ENCODE measurements around the gene PRKAA2. TPM values are rescaled to one million over a fixed set of nuclear protein-coding genes. Genes with fewer than 3 reads are reported as not detected.

The PRKAA2 gene
- total and polyA plus RNA-seq, 2 of the 13 experiments (the other 11 are each of a cell fraction or from before 2014, with no cell fraction given): 6.0 to 7.5 TPM

DNA sequence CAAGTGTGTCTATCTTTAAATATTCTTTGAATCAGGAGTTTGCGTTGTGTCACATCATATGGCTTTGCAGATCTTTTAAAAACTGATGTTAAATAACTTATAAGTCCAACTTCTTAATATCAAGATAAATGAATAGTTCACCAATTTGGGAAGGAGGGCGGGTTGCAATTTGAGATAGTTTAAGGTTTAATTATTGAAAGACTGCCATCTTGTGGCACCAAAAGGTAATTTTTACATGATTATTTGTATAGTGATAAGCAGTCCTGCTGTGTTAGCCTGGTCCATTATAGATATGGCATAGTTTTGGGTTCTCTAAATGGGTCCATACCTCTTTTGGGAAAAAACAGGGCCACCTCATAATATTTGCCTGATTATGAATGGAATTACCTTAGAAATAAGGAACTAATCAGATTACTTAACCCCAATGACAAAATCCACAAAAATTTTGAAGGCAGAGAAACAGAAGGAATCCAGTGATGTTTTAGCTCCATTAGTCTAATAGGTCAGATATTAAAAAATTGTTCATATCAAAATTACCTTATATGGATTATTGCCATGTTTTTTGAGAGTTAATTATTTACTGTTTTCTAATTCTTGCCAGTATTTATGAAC, 64.3 kb downstream of the PRKAA2 start:
- ChIA-PET POLR2A (no interaction called here), CTCF (ENCODE audit: low intra/inter-chr PET ratio, low total read pairs) (interaction anchor here (0.8 to 1.2 kb wide), 3 partner anchors 65 to 124 kb away, joined by 3 to 5 read pairs (median 3); partner anchors contain the start of gene PRKAA2)
- DNase-seq (ENCODE audit: low spot score) (peak; percentile 56), FAIRE-seq (no peak), ATAC-seq (peak; percentile 76)
- no peaks in the 10 kb centered on the region for H3K9me3 ChIP-seq (ENCODE audit: low read length)
- in situ Hi-C loops (cut with HindIII; ENCODE audit: extremely low pct_ligation_motif_present, low pct_unique_long_range_greater_than_20kb): loop anchor here (10.0 kb wide), 1 partner anchor 1425 kb away; no protein-coding TSS in a partner anchor
- no peak overlapping the region for H3K9ac ChIP-seq (ENCODE audit: insufficient read depth, low read depth, low read length)
- BruUV-seq (replicated peaks): TSS peak; percentile 20
- no peaks in the 10 kb centered on the region for H3K4me1 ChIP-seq (ENCODE audit: insufficient read depth, low read length)
- intact Hi-C loops (cut with micrococcal nuclease; ENCODE audit: unreplicated experiment): loop anchor here (2.0 to 5.0 kb wide), 2 partner anchors 122 to 849 kb away; no protein-coding TSS in a partner anchor
- H3K27me3 ChIP-seq (ENCODE audit: control insufficient read depth in 1 of 2, insufficient read depth in 2 of 2, low read length in 2 of 2): no peaks in the 10 kb centered on the region
- no peaks in the 10 kb centered on the region for H4K20me1 ChIP-seq (ENCODE audit: insufficient read depth, low read length)
- H2AFZ ChIP-seq (ENCODE audit: low read length): no peak overlapping the region
- 45% methylated on average over 2 of the region's 2 CpGs for WGBS (ENCODE audit: low lambda C conversion rate)
- peaks cover 4 to 28% of the 10 kb centered on the region in 2 experiments for H3K36me3 ChIP-seq (replicated peaks in 1 of 2; ENCODE audit: control insufficient read depth in 1 of 2, insufficient read depth in 2 of 2, low read length in 2 of 2)
- no peak overlapping the region for H3K4me2 ChIP-seq (ENCODE audit: low read depth, low read length)
- H3K79me2 ChIP-seq (ENCODE audit: insufficient read depth, low read length): no peaks in the 10 kb centered on the region
- no peak overlapping the region for H3K27ac ChIP-seq (ENCODE audit: extremely low read length, insufficient read depth, low read length)
- no peak overlapping the region for H3K4me3 ChIP-seq (replicated peaks in 1 of 3; ENCODE audit: insufficient read depth in 1 of 3, low read depth in 2 of 3, low read length in 3 of 3)
- 0 out of 2 replicates have a peak, but pooled peaks have one; percentile 37 for TF ChIP-seq MIXL1 (CRISPR knock-in tag; IDR thresholded peaks at IDR 0.05)
- TF ChIP-seq, protein P1, sequence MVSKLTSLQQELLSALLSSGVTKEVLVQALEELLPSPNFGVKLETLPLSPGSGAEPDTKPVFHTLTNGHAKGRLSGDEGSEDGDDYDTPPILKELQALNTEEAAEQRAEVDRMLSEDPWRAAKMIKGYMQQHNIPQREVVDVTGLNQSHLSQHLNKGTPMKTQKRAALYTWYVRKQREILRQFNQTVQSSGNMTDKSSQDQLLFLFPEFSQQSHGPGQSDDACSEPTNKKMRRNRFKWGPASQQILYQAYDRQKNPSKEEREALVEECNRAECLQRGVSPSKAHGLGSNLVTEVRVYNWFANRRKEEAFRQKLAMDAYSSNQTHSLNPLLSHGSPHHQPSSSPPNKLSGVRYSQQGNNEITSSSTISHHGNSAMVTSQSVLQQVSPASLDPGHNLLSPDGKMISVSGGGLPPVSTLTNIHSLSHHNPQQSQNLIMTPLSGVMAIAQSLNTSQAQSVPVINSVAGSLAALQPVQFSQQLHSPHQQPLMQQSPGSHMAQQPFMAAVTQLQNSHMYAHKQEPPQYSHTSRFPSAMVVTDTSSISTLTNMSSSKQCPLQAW (CRISPR knock-in tag; IDR thresholded peaks at IDR 0.05): no peak
- TF ChIP-seq ZNF17 (CRISPR knock-in tag; IDR thresholded peaks at IDR 0.05): no peak
- TF ChIP-seq STAG1 (CRISPR knock-in tag; IDR thresholded peaks at IDR 0.05): peak; percentile 72
- TF ChIP-seq SMC3 (IDR thresholded peaks at IDR 0.05; ENCODE audit: low read length): peak; percentile 46; the same call in 1 of the 2 replicates
- no peak for TF ChIP-seq ZNF234 (CRISPR knock-in tag; conservative IDR thresholded peaks at IDR 0.05)
- TF ChIP-seq AKAP8 (CRISPR knock-in tag; IDR thresholded peaks at IDR 0.05): no peak
- peak; percentile 28; the same call in 1 of the 2 replicates for TF ChIP-seq RAD21 (CRISPR knock-in tag; IDR thresholded peaks at IDR 0.05)
- TF ChIP-seq GATAD2A (CRISPR knock-in tag; IDR thresholded peaks at IDR 0.05): no peak
- TF ChIP-seq, protein P2, sequence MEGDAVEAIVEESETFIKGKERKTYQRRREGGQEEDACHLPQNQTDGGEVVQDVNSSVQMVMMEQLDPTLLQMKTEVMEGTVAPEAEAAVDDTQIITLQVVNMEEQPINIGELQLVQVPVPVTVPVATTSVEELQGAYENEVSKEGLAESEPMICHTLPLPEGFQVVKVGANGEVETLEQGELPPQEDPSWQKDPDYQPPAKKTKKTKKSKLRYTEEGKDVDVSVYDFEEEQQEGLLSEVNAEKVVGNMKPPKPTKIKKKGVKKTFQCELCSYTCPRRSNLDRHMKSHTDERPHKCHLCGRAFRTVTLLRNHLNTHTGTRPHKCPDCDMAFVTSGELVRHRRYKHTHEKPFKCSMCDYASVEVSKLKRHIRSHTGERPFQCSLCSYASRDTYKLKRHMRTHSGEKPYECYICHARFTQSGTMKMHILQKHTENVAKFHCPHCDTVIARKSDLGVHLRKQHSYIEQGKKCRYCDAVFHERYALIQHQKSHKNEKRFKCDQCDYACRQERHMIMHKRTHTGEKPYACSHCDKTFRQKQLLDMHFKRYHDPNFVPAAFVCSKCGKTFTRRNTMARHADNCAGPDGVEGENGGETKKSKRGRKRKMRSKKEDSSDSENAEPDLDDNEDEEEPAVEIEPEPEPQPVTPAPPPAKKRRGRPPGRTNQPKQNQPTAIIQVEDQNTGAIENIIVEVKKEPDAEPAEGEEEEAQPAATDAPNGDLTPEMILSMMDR (CRISPR knock-in tag; IDR thresholded peaks at IDR 0.05): peak; percentile 65
- no peak for TF ChIP-seq RFX3 (CRISPR knock-in tag; IDR thresholded peaks at IDR 0.05)
- no peak for TF ChIP-seq ZNF441 (CRISPR knock-in tag; IDR thresholded peaks at IDR 0.05; ENCODE audit: borderline replicate concordance)
- no peak for TF ChIP-seq XBP1 (CRISPR knock-in tag; IDR thresholded peaks at IDR 0.05)
- TF ChIP-seq, protein P3, sequence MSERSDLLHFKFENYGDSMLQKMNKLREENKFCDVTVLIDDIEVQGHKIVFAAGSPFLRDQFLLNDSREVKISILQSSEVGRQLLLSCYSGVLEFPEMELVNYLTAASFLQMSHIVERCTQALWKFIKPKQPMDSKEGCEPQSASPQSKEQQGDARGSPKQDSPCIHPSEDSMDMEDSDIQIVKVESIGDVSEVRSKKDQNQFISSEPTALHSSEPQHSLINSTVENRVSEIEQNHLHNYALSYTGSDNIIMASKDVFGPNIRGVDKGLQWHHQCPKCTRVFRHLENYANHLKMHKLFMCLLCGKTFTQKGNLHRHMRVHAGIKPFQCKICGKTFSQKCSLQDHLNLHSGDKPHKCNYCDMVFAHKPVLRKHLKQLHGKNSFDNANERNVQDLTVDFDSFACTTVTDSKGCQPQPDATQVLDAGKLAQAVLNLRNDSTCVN (CRISPR knock-in tag; IDR thresholded peaks at IDR 0.05; ENCODE audit: borderline replicate concordance): no peak
- no peak for TF ChIP-seq RBM22 (optimal IDR thresholded peaks at IDR 0.05; ENCODE audit: low read length)
- 0 out of 2 replicates have a peak, but pooled peaks have one; percentile 31 for TF ChIP-seq GFI1 (CRISPR knock-in tag; IDR thresholded peaks at IDR 0.05; ENCODE audit: borderline replicate concordance)
- TF ChIP-seq ZFP36 (IDR thresholded peaks at IDR 0.05; ENCODE audit: borderline replicate concordance, low read depth, low read length, partially characterized antibody): no peak
- TF ChIP-seq, protein P4, sequence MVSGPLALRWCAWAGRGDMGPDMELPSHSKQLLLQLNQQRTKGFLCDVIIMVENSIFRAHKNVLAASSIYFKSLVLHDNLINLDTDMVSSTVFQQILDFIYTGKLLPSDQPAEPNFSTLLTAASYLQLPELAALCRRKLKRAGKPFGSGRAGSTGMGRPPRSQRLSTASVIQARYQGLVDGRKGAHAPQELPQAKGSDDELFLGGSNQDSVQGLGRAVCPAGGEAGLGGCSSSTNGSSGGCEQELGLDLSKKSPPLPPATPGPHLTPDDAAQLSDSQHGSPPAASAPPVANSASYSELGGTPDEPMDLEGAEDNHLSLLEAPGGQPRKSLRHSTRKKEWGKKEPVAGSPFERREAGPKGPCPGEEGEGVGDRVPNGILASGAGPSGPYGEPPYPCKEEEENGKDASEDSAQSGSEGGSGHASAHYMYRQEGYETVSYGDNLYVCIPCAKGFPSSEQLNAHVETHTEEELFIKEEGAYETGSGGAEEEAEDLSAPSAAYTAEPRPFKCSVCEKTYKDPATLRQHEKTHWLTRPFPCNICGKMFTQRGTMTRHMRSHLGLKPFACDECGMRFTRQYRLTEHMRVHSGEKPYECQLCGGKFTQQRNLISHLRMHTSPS (CRISPR knock-in tag; IDR thresholded peaks at IDR 0.05; ENCODE audit: low read depth): no peak
- no peak for TF ChIP-seq ATF7 (IDR thresholded peaks at IDR 0.05)
- TF ChIP-seq ATF7 (CRISPR knock-in tag; IDR thresholded peaks at IDR 0.05): no peak

Data from HepG2 (cell line).